Upper lobe of right lung (tissue), 1 donor: ENCODE measurements around the gene MS4A4E. TPM values are rescaled to one million over a fixed set of nuclear protein-coding genes. Genes with fewer than 3 reads are reported as not detected.

Source experiments
- ATAC-seq: fragments of 200-7000 bp; cut with Tn5 transposase; one replicate; pipeline ENCODE4 v1.9.1; 2020; ENCODE audit warnings: mild to moderate bottlenecking, moderate library complexity
- DNase-seq: peaks from one replicate; pipeline ENCODE4 v3.0.0-alpha.2; 2020
- H3K27ac ChIP-seq: fragments of 200-600 bp; one replicate; pipeline ENCODE4 v1.8.0; 2022
- H3K27me3 ChIP-seq: fragments of 200-600 bp; one replicate; pipeline ENCODE4 v1.8.0; 2022; ENCODE audit warnings: mild to moderate bottlenecking
- H3K36me3 ChIP-seq: fragments of 200-600 bp; one replicate; pipeline ENCODE4 v1.8.0; 2022
- H3K4me1 ChIP-seq: fragments of 200-600 bp; one replicate; pipeline ENCODE4 v1.8.0; 2022
- H3K4me3 ChIP-seq: fragments of 200-600 bp; one replicate; pipeline ENCODE4 v1.8.0; 2022; ENCODE audit warnings: mild to moderate bottlenecking
- H3K9me3 ChIP-seq: fragments of 200-600 bp; one replicate; pipeline ENCODE4 v1.8.0; 2022
- intact Hi-C: fragments of 100-400 bp; cut with DNase I; formaldehyde crosslinking; loops from one replicate; pipeline ENCODE4 v1.11.0; 2022
- total RNA-seq: library from RNA; stranded (reverse); fragmentation: NEBNext Ultra II Directional; extraction: Animal tissue kit (Norgen Biotek cat#: 25700); gene quantifications from one replicate; pipeline ENCODE4 v1.2.1, GENCODE V29; 2021
- TF ChIP-seq, protein P1 (sequence below): fragments of 200-600 bp; IDR thresholded peaks from one replicate; pipeline ENCODE4 v1.8.0; 2022; ENCODE audit warnings: antibody characterized with exemption
- donor health status: DM: no; HTN: yes; CAD: no; lungs with severe emphysema.

The MS4A4E gene
- total RNA-seq, 1 donor from 2014 or later, result 3.0 TPM

DNA sequence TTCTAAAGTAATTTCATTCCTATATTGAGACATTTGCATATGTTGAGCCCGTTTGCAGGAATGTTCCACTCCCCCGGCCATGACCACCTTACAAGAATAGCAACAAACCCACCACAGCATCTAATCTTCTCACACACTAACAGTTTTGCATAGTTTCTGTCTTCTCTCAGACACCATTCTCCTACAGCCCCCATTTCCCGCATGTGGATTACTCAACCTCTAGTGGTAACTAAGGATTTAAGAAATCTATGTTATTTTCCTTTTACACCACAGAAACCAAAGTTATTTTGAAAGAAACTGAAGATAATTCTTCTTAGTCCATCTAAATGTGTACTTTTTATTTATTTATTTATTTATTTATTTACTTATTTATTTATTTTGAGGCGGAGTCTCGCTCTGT, 2.3 kb downstream of the MS4A4E start:
- ATAC-seq (no peak), DNase-seq (no peak)
- H3K9me3 ChIP-seq, result no peaks in the 10 kb centered on the region
- no peak overlapping the region for H3K4me3 ChIP-seq
- TF ChIP-seq, protein P1, sequence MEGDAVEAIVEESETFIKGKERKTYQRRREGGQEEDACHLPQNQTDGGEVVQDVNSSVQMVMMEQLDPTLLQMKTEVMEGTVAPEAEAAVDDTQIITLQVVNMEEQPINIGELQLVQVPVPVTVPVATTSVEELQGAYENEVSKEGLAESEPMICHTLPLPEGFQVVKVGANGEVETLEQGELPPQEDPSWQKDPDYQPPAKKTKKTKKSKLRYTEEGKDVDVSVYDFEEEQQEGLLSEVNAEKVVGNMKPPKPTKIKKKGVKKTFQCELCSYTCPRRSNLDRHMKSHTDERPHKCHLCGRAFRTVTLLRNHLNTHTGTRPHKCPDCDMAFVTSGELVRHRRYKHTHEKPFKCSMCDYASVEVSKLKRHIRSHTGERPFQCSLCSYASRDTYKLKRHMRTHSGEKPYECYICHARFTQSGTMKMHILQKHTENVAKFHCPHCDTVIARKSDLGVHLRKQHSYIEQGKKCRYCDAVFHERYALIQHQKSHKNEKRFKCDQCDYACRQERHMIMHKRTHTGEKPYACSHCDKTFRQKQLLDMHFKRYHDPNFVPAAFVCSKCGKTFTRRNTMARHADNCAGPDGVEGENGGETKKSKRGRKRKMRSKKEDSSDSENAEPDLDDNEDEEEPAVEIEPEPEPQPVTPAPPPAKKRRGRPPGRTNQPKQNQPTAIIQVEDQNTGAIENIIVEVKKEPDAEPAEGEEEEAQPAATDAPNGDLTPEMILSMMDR, result no peak
- H3K36me3 ChIP-seq, result no peaks in the 10 kb centered on the region
- H3K27me3 ChIP-seq, result no peaks in the 10 kb centered on the region
- intact Hi-C loops, result no loop called here
- H3K27ac ChIP-seq, result no peak overlapping the region
- H3K4me1 ChIP-seq, result no peaks in the 10 kb centered on the region

DNA sequence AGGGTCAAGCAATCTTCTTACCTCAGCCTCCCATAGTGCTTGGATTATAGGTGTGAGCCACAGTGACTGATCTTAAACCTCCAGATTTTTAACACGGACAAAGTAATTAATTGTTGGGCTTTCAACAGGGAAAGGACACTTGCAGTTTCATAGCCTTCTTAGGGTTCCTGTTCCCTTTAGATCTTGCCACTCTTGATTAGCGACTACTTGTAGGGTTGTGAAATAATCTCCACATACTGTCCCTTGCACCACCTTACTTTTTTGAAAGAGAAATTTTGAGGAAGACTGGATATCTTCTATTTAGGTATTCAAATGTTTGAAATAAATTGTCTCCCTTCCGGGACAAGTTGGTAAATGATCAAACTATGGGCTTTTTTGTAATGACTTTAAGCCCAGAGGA, 7.6 kb downstream of the MS4A4E start:
- TF ChIP-seq, protein P1, result no peak
- H3K27me3 ChIP-seq, result no peaks in the 10 kb centered on the region
- no peak overlapping the region for H3K27ac ChIP-seq
- no peaks in the 10 kb centered on the region for H3K36me3 ChIP-seq
- ATAC-seq, result no peak
- DNase-seq, result no peak
- intact Hi-C loops, result no loop called here
- H3K4me1 ChIP-seq, result no peaks in the 10 kb centered on the region
- no peaks in the 10 kb centered on the region for H3K9me3 ChIP-seq
- H3K4me3 ChIP-seq, result no peak overlapping the region

DNA sequence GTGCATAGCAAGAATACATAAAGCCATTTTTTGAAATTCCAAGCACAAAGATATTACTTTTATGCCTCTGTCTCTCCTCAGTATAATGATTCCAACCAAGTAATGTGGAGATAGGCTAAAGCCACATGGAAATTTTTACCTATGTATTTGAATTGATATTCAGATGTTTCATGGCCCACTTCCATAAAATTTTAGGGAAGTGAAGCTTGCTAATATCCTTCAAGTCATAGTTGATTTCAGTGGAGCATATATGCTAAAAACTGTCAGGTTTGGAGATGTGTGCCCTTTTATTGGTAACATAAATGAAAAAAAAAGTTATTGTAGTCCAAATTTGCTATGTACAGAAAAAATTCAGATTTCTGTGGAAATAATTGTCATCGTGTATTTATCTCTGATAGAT, 12.3 kb downstream of the MS4A4E start:
- Histone ChIP-seq H3K27ac (no peak overlapping the region), H3K36me3 (no peaks in the 10 kb centered on the region), H3K27me3 (no peaks in the 10 kb centered on the region), H3K4me3 (no peak overlapping the region), H3K4me1 (no peaks in the 10 kb centered on the region), H3K9me3 (no peaks in the 10 kb centered on the region)
- ATAC-seq (no peak), DNase-seq (no peak)
- intact Hi-C loops, result no loop called here
- TF ChIP-seq, protein P1, result no peak

DNA sequence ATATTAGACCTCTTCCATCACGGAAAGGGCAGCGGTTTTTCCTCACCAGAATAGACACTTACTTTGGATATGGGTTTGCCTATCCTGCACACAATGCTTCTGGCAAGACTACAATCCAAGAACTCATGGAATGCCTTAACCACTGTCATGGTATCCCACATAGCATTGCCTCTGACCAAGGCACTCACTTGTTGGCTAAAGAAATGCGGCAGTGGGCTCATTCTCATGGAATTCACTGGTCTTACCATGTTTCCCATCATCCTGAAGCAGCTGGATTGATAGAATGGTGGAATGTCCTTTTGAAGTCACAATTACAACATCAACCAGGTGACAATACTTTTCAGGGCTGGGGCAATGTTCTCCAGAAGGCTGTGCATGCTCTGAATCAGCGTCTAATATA, 20.8 kb downstream of the MS4A4E start:
- TF ChIP-seq, protein P1, result no peak
- no peaks in the 10 kb centered on the region for H3K4me1 ChIP-seq
- DNase-seq (no peak), ATAC-seq (no peak)
- no peak overlapping the region for H3K4me3 ChIP-seq
- no peaks in the 10 kb centered on the region for H3K36me3 ChIP-seq
- intact Hi-C loops, result no loop called here
- H3K9me3 ChIP-seq, result no peaks in the 10 kb centered on the region
- H3K27ac ChIP-seq, result no peak overlapping the region
- no peaks in the 10 kb centered on the region for H3K27me3 ChIP-seq

DNA sequence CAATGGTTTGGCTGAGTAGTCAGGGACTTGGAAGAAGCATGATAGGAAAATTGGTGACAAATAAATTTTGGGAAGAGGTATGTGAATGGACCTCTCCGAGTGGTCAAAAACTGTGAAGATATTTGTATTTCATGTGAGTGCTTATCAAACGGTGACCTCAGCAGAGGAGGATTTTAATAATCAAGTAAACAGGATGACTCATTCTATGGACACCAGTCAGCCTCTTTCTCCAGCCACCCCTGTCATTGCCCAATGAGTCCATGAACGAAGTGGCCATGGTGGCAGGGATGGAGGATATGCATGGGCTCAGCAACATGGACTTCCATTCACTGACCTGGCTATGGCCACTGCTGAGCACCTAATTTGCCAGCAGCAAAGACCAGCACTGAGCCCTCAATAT, 21.2 kb downstream of the MS4A4E start:
- TF ChIP-seq, protein P1, result no peak
- Histone ChIP-seq H3K4me3 (no peak overlapping the region), H3K27ac (no peak overlapping the region), H3K4me1 (no peaks in the 10 kb centered on the region), H3K9me3 (no peaks in the 10 kb centered on the region), H3K27me3 (no peaks in the 10 kb centered on the region), H3K36me3 (no peaks in the 10 kb centered on the region)
- intact Hi-C loops, result no loop called here
- DNase-seq (no peak), ATAC-seq (no peak)

DNA sequence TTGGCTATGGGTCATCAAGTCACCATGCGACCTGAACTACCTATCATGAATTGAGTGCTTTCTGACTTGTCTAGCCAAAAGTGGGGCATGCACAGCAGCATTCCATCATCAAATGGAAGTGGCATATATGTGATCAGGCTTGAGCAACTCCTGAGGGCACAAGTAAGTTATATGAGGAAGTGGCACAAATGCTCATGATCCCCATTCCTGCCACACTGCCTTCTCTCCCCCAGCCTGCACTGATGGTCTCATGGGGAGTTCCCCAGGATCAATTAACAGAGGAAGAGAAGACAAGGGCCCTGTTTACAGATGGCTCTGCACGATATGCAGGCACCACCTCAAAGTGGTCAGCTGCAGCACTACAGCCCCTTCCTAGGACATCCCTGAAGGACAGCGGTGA, 21.8 kb downstream of the MS4A4E start:
- no peaks in the 10 kb centered on the region for H3K36me3 ChIP-seq
- DNase-seq, result no peak
- H3K27me3 ChIP-seq, result no peaks in the 10 kb centered on the region
- TF ChIP-seq, protein P1, result no peak
- H3K4me3 ChIP-seq, result no peak overlapping the region
- no peak overlapping the region for H3K27ac ChIP-seq
- no peaks in the 10 kb centered on the region for H3K9me3 ChIP-seq
- ATAC-seq, result no peak
- no peaks in the 10 kb centered on the region for H3K4me1 ChIP-seq
- intact Hi-C loops, result no loop called here
